ENCODE results near the gene MCL1. TPM values are rescaled to one million over a fixed set of nuclear protein-coding genes. Genes with fewer than 3 reads are reported as not detected.

MCL1 gene
- total and polyA plus RNA-seq, 2 of the 13 experiments (the other 11 are each of a cell fraction or from before 2014, with no cell fraction given) = 69.5 to 125 TPM

- TF ChIP-seq NCOA1 (CRISPR knock-in tag; IDR thresholded peaks at IDR 0.05) (no peak), ZKSCAN1 (IDR thresholded peaks at IDR 0.05; ENCODE audit: low read length) (no peak), AHDC1 (CRISPR knock-in tag; IDR thresholded peaks at IDR 0.05; ENCODE audit: borderline replicate concordance) (no peak), ARID3A (IDR thresholded peaks at IDR 0.05; ENCODE audit: low read depth, low read length) (no peak), ZSCAN22 (CRISPR knock-in tag; IDR thresholded peaks at IDR 0.05) (no peak), PRMT3 (CRISPR knock-in tag; IDR thresholded peaks at IDR 0.05; ENCODE audit: borderline replicate concordance, low read depth) (no peak), HCFC1 (IDR thresholded peaks at IDR 0.05; ENCODE audit: low read depth, low read length) (no peak), HNF4G (IDR thresholded peaks at IDR 0.05; ENCODE audit: borderline replicate concordance, low read depth, low read length) (no peak), HNF4G (CRISPR knock-in tag; IDR thresholded peaks at IDR 0.05; ENCODE audit: borderline replicate concordance, low read depth) (no peak), ISX (CRISPR knock-in tag; conservative IDR thresholded peaks at IDR 0.05) (no peak), CHCHD3 (CRISPR knock-in tag; IDR thresholded peaks at IDR 0.05) (no peak), TRIM22 (IDR thresholded peaks at IDR 0.05) (no peak), FIP1L1 (IDR thresholded peaks at IDR 0.05; ENCODE audit: borderline replicate concordance, insufficient read depth, low read depth, low read length) (no peak), THAP9 (CRISPR knock-in tag; IDR thresholded peaks at IDR 0.05; ENCODE audit: borderline replicate concordance) (no peak; the same call in 1 of the 2 replicates), TARDBP (CRISPR knock-in tag; IDR thresholded peaks at IDR 0.05) (no peak), ZNF512 (CRISPR knock-in tag; IDR thresholded peaks at IDR 0.05) (no peak)
Measured at GRCh38 chr1:150579945-150580642, 684 bp upstream of the MCL1 start (continued).
